K562 (cell line): Measurements from ENCODE around the gene HSPB6. TPM values are rescaled to one million over a fixed set of nuclear protein-coding genes. Genes with fewer than 3 reads are reported as not detected.

Experiments
- CBFB ChIP-seq: sonication (generic); formaldehyde crosslinking; IDR thresholded peaks from 2 replicates; pipeline ENCODE4 v1.4.0; 2020; ENCODE audit warnings: mild to moderate bottlenecking, missing genetic modification reagents
- HDAC6 ChIP-seq: IDR thresholded peaks from 2 replicates; pipeline ENCODE4 v1.6.1; 2012; ENCODE audit warnings: low read depth, mild to moderate bottlenecking, control low read depth, inconsistent platforms, low read length, moderate library complexity
- PTBP1 ChIP-seq: fragments of 200-400 bp; formaldehyde crosslinking; IDR thresholded peaks from 2 replicates; pipeline ENCODE4 v1.6.1; 2017; ENCODE audit warnings: low read depth, low read length
- SRSF9 ChIP-seq: fragments of 200-400 bp; formaldehyde crosslinking; IDR thresholded peaks from 2 replicates; pipeline ENCODE4 v1.6.1; 2017; ENCODE audit warnings: low read depth, low read length, borderline replicate concordance
- ZNF239 ChIP-seq: fragments of 250-450 bp; sonication (Bioruptor Pico); IDR thresholded peaks from 2 replicates; pipeline ENCODE4 v1.4.0; 2020; ENCODE audit warnings: mild to moderate bottlenecking
- polyA plus RNA-seq, 8 experiments: library from polyadenylated mRNA; depleted of rRNA in 4 of 8; stranded (reverse) in 5 of 8; unstranded in 3 of 8; fragments of >200 nt; fragmentation: Nextera tagmentation in 2 of 8; fragmentation: Illumina TruSeq in 1 of 8; extraction: Ambion mirVana in 2 of 8; extraction: Trizol in 1 of 8; gene quantifications; 2 replicates each; pipeline versions ENCODE4 v1.2.1 to v1.2.3, GENCODE V29; 2011 to 2014; ENCODE audit warnings: inconsistent platforms in 1 of 8, missing spikeins in 1 of 8
- total RNA-seq, 7 experiments: library from RNA; depleted of rRNA in 6 of 7; stranded (reverse); fragments of >200 nt in 6 of 7; fragmentation: Illumina TruSeq in 2 of 7; extraction: Trizol in 2 of 7; gene quantifications; 2 replicates each; pipeline versions ENCODE4 v1.2.1 to v1.2.3, GENCODE V29; 2011 to 2021; ENCODE audit warnings: low replicate concordance in 1 of 7
- TF ChIP-seq, protein P1 (sequence below): fragments of 250-450 bp; sonication (Bioruptor Pico); IDR thresholded peaks from 2 replicates; pipeline ENCODE4 v1.5.0; 2021; ENCODE audit warnings: mild to moderate bottlenecking, moderate library complexity

The HSPB6 gene
- total and polyA plus RNA-seq, 9 of the 15 experiments (the other 6 are each of a cell fraction or from before 2014, with no cell fraction given), result 0.55 TPM; not detected in 8

DNA sequence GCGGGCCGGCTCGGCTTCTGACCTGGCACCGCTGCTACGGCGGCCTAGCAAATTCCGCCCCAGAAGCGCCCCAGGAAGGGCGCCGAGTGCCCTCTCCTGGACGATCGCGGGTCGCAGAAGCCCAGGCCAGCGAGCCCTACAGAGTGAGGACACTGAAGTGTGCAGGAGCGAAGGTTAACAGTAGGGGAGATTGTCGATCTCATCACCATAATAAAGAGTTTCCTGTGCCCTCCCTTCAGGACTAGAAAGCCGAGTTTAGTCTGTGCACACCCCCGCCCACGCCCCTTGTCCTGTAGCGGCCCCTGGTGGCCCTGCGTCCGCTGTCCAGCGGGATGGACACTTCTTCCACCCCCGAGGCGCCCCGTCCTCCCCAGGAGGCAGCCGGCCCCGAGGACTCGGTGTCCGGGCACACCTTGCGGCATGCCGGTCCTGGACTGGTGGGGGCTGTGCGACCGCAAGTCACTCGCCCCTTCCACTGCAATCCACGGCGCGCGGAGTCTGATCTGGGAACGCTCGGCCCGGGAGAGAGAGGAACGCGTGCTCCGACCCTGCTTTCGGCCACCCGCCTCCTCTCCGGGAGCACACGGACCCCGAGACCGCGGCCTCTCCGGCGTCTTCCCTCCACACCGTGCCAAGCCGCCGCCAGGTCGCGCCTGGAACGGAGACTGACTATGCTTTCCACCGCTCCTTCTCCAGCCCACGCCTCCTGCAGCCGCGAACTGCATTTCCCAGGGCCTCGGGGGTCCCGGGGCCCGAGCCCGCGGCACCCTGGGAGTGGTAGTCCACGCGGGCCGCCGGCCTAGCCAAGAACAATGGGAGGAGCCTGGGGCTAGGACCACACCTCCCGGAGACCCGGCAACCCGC lies 39.8 kb downstream of the HSPB6 start (continued):
- TF ChIP-seq, protein P1, sequence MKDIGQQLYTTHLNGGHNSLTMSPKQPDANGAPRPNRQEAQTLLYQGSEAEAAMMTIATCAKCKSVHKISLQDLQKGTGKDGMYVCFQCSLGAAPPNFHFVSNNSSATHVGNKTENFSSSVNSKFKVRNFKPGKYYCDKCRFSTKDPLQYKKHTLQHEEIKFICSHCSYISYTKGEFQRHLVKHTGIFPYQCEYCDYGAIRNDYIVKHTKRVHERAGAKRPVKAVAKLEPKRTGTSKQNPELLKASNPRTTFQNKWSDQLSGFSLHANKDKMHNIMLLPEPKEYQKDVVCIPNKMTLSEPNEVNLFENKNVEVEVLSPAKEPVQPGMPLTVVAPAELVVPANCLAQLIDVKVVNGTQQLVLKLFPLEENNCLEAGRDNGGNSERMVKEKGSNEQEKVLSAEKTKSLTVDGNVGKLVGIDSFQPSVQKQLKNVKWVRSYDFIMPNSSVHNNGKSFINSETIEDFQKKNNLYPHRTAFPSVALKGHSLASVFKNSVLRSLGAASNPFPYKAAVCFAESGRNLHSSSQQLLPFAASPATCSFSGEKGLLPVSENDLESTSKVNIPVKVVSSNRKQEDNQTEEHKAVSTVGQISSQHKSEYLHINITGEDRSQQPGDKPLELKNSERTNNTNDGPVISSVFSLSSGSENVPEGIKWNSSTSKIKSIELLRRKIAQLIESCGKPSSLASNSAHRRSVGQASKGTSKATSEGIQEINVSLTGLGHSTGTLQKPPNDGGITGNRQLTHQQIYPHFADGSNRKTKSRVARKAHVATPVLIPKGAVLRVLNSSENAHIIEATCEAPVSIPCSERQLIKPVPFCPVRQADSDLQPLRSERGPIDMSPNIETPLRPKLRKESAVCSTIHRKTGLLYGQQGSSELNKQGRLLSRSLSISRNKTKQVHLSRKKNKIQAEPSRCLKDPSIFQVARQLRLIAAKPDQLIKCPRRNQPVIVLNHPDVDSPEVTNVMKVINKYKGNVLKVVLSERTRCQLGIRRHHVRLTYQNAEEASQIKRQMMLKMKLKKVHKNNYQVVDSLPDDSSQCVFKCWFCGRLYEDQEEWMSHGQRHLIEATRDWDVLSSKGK, result no peak
- TF ChIP-seq ZNF239, result no peak
- peak; percentile 62; the same call in 1 of the 2 replicates for TF ChIP-seq CBFB (CRISPR knock-in tag)
- no peak for TF ChIP-seq PTBP1
- TF ChIP-seq HDAC6, result no peak
- no peak for TF ChIP-seq SRSF9
